ENCODE measurements around the gene SIRT4. TPM values are rescaled to one million over a fixed set of nuclear protein-coding genes. Genes with fewer than 3 reads are reported as not detected.

SIRT4 gene
- total and polyA plus RNA-seq, 2 of the 4 experiments (the other 2 are of a cell fraction) = 0.87 to 2.0 TPM

GRCh38 chr12:120284381-120284780, 17.7 kb upstream of the SIRT4 start:
- Histone ChIP-seq H2AFZ (replicated peaks; ENCODE audit: low read length, poor library complexity) (no peak overlapping the region), H4K20me1 (ENCODE audit: insufficient read depth, low read length) (no peaks in the 10 kb centered on the region), H3K9ac (ENCODE audit: low read depth, low read length) (no peak overlapping the region), H3K56ac (ENCODE audit: extremely low read depth, insufficient read depth, low read length) (no peak overlapping the region), H3K27me3 (ENCODE audit: control insufficient read depth, insufficient read depth, low read length) (no peaks in the 10 kb centered on the region; the same call in 1 of the 2 replicates), H3K4me2 (ENCODE audit: low read depth, low read length) (no peak overlapping the region), H2BK20ac (ENCODE audit: low read depth, low read length) (no peak overlapping the region), H3K9me1 (ENCODE audit: insufficient read depth, low read length) (peaks cover 3% of the 10 kb centered on the region; the same call in 1 of the 2 replicates), H2AK9ac (replicated peaks; ENCODE audit: low read depth, low read length, poor library complexity) (peak overlapping the region; percentile 15), H2AK5ac (ENCODE audit: low read depth, low read length) (no peak overlapping the region), H2BK120ac (ENCODE audit: low read depth, low read length) (no peak overlapping the region), H4K5ac (ENCODE audit: low read depth, low read length) (no peak overlapping the region), H3K36me3 (ENCODE audit: control insufficient read depth, insufficient read depth, low read length) (no peaks in the 10 kb centered on the region), H2BK5ac (ENCODE audit: low read depth, low read length, poor library complexity, severe bottlenecking) (no peak overlapping the region), H3K79me1 (ENCODE audit: low read depth in 1 of 2, low read length in 2 of 2) (no peaks in the 10 kb centered on the region), H3K23ac (ENCODE audit: low read depth, low read length) (peak overlapping the region; percentile 38; the same call in 1 of the 2 replicates), H3K4ac (ENCODE audit: low read depth, low read length) (no peak overlapping the region), H3K27ac (ENCODE audit: insufficient read depth, low read length) (no peak overlapping the region), H3K4me3 (ENCODE audit: insufficient read depth, low read depth, low read length) (no peak overlapping the region), H3K9me3 (ENCODE audit: control insufficient read depth, insufficient read depth, low read length) (no peaks in the 10 kb centered on the region), H2BK15ac (ENCODE audit: low read depth, low read length) (no peak overlapping the region), H4K8ac (ENCODE audit: low read depth in 2 of 2, low read length in 2 of 2) (no peak overlapping the region), H3K4me1 (ENCODE audit: control insufficient read depth, insufficient read depth, low read length) (peaks cover 4% of the 10 kb centered on the region; the same call in 1 of the 2 replicates), H3K14ac (replicated peaks; ENCODE audit: low read depth, low read length) (no peak overlapping the region), H3K18ac (ENCODE audit: low read depth, low read length) (no peak overlapping the region), H4K91ac (ENCODE audit: insufficient read depth, low read depth, low read length) (no peak overlapping the region)
- no peak for ATAC-seq (ENCODE audit: low read depth)
- no CpG with 5 or more reads among the region's 3 CpGs for WGBS, 2 experiments (ENCODE audit: extremely low coverage in 2 of 2, insufficient read length in 1 of 2)
- no peak for TF ChIP-seq NFE2L2 (IDR thresholded peaks at IDR 0.05; ENCODE audit: low read depth, low read length)
- dilution Hi-C loops (cut with HindIII; ENCODE audit: low sequenced_read_pairs, unreplicated experiment) = no loop called here
- ChIA-PET CTCF (no interaction called here), POLR2A (ENCODE audit: unreplicated experiment) (no interaction called here)
- BruUV-seq (replicated peaks) = no TSS peak
- in situ Hi-C loops (cut with MboI; ENCODE audit: low sequenced_read_pairs) = no loop called here
- no peak for DNase-seq
- intact Hi-C loops (cut with micrococcal nuclease) = no loop called here
